ENCODE measurements around the gene SLC31A1.

GRCh38 chr9:113299800-113300292 is 78.5 kb downstream of the SLC31A1 start:
- no peak for TF ChIP-seq POLR2A (IDR thresholded peaks at IDR 0.05)
- TF ChIP-seq EP300 (IDR thresholded peaks at IDR 0.05; ENCODE audit: low read depth) = no peak

Measured in transverse colon (tissue), 1 donor.